Mucosa of rectum (tissue), 2 donors: Measurements from ENCODE around the gene KLHDC2.
A peak's percentile ranks its signal among the peaks of the same experiment; 100 is the strongest.
"Not testable (repeated sequence)": the region's sequence is repeated elsewhere in the genome, so short reads cannot be mapped to it uniquely, and the experiment has no call there.

Source experiments
- H3K27ac ChIP-seq, 2 donors: one replicate each; pipeline ENCODE4 v1.7.0; 2013; ENCODE audit warnings: inconsistent platforms in 2 of 2, low read depth in 2 of 2, low read length in 2 of 2
- H3K27me3 ChIP-seq, 2 donors: one replicate each; pipeline ENCODE4 v1.7.0; 2013; ENCODE audit warnings: low read length in 2 of 2; ENCODE audit not compliant: control insufficient read depth in 2 of 2, insufficient read depth in 2 of 2
- H3K36me3 ChIP-seq, 2 donors: one replicate each; pipeline ENCODE4 v1.7.0; 2013; ENCODE audit warnings: low read length in 2 of 2; ENCODE audit not compliant: control insufficient read depth in 2 of 2, insufficient read depth in 2 of 2
- H3K4me1 ChIP-seq, 2 donors: one replicate each; pipeline ENCODE4 v1.7.0; 2013; ENCODE audit warnings: low read length in 2 of 2, mild to moderate bottlenecking in 1 of 2; ENCODE audit not compliant: control insufficient read depth in 2 of 2, insufficient read depth in 2 of 2
- H3K4me3 ChIP-seq, 2 donors: one replicate each; pipeline ENCODE4 v1.7.0; 2013; ENCODE audit warnings: low read length in 2 of 2
- H3K9ac ChIP-seq, 2 donors: one replicate each; pipeline ENCODE4 v1.7.0; 2013; ENCODE audit warnings: low read length in 2 of 2, low read depth in 1 of 2, mild to moderate bottlenecking in 1 of 2
- H3K9me3 ChIP-seq, 2 donors: one replicate each; pipeline ENCODE4 v1.7.0; 2013; ENCODE audit warnings: low read length in 2 of 2; ENCODE audit not compliant: control insufficient read depth in 2 of 2
- donor health status: healthy.
- donor health status: Normal muscosa, but diverticular disease.

Gene KLHDC2, protein sequence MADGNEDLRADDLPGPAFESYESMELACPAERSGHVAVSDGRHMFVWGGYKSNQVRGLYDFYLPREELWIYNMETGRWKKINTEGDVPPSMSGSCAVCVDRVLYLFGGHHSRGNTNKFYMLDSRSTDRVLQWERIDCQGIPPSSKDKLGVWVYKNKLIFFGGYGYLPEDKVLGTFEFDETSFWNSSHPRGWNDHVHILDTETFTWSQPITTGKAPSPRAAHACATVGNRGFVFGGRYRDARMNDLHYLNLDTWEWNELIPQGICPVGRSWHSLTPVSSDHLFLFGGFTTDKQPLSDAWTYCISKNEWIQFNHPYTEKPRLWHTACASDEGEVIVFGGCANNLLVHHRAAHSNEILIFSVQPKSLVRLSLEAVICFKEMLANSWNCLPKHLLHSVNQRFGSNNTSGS

DNA sequence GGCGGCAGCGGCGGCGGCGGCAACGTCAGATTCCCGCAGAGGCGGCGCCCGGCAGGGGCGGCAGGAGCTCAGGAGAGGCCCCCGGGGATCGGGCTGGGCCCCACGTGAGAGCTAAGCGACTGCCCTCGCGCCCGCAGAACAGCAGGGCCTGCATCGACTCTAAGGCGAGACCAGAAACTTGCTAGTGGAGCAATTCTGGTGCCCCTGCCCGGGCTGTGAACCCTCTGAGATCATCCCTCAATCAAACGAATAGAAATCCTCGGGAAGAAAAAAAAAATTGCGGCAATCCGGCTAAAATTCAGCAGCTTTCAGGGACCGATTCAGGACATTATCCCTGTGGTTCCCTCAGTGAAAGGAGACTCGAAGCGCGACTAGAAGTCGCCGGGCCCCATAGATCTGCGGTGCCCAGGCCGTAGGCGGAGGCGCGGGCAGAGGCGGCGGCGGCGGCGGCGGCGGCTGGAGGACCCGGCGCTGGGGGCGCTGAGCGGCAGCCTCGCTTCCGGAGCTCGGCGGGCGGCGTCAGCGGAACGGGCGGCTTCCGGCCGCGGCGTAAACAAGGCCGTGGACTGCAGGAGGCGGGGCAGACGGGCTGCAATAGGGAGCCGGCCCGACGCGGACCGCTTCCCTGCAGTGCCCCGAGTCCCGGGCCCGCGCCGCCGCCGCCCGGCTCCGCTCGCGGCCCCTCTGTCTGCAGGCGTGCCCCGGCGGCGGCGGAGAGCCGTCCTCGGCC lies at the start of gene KLHDC2:
KLHDC2 (plus strand) TSS at position 583 of the 730 bp plus-strand sequence. CDS start 316 bp downstream, outside the sequence.
- H3K4me3 ChIP-seq: peak within 1 kb of the TSS; percentile 98
- peaks cover 0 to 5% of the 10 kb centered on the region in 2 donors for H3K36me3 ChIP-seq

DNA sequence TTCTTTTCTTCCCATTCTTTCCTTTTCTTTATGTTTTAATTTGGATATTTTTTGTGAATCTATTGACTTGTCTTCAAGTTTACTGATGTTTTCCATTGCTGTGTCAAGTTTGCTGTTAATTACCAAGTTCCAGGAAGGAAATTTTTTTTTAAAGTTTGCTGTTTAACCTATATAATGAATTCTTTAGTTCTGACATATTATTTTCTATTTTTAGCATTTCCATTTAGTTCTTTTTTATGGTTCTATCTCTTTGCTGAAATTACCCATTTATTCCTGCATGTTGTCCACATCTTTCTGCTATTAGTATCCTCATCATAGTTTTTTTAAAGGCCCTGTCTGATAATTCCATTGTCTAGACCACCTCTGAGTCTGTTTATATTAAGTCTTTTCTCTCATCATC lies 47.2 kb upstream of the KLHDC2 start:
- Histone ChIP-seq H3K36me3 (peaks cover 2% of the 10 kb centered on the region in 2 donors), H3K4me1 (no peaks in the 10 kb centered on the region), H3K4me3 (no peak overlapping the region), H3K27me3 (no peaks in the 10 kb centered on the region), H3K27ac (no peak overlapping the region), H3K9me3 (no peaks in the 10 kb centered on the region), H3K9ac (no peak overlapping the region)

More for the DNA sequence above, at the start of gene KLHDC2:
- H3K4me1 ChIP-seq: peaks cover 17 to 27% of the 10 kb centered on the region in 2 donors
- H3K27ac ChIP-seq: peak within 1 kb of the TSS; percentile 100
- H3K9me3 ChIP-seq: no peaks in the 10 kb centered on the region
- H3K9ac ChIP-seq: peak within 1 kb of the TSS; percentile 99 to 100
- H3K27me3 ChIP-seq: no peaks in the 10 kb centered on the region

DNA sequence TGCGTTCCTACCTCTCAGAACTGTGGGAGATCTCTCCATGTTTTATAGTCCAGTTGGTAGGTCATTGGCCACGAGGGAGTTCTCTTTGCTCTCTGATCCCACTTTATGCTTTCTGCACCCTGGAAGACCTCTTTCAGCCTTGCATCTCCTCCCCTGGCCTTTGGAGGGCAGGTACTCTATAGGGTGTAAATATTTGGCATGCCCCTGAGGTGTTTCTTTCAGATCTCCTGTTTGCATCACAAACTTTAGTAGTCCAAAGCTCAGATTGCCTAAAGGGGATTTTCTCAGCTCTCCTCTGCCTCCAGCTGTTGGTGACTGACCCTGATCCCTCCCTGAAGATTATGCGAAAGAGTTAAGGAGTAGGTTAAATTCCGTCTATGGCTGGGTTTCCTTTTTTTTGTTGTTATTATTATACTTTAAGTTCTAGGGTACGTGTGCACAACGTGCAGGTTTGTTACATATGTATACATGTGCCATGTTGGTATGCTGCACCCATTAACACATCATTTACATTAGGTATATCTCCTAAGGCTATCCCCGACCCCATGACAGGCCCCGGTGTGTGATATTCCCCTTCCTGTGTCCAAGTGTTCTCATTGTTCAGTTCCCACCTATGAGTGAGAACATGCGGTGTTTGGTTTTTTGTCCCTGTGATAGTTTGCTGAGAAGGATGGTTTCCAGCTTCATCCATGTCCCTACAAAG lies 46.1 kb upstream of the KLHDC2 start:
- H3K36me3 ChIP-seq: peaks cover 5 to 11% of the 10 kb centered on the region in 2 donors
- H3K4me3 ChIP-seq, H3K4me1 ChIP-seq, H3K27ac ChIP-seq, H3K9ac ChIP-seq, H3K27me3 ChIP-seq, H3K9me3 ChIP-seq: not testable (repeated sequence)

DNA sequence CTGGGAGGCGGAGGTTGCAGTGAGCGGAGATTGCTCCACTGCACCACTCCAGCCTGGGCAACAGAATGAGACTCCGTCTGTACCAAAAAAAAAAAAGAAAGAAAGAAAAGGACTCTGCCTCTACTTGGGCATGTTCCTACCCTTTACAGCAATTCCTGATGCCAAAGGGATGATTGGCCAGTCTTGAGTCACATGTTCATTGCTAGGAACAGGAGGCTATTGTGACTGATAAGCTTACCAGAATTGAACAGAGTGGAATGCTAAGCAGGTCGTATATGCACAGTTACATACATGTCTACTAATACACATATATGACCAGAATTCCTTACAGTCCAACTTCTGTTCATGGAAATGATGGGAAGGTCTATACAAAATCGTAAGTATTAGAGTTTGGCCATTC lies 40.8 kb upstream of the KLHDC2 start:
- no peak overlapping the region for H3K4me3 ChIP-seq
- H3K27me3 ChIP-seq: no peaks in the 10 kb centered on the region
- no peaks in the 10 kb centered on the region for H3K4me1 ChIP-seq
- H3K9me3 ChIP-seq: no peaks in the 10 kb centered on the region
- no peak overlapping the region for H3K27ac ChIP-seq
- no peak overlapping the region for H3K9ac ChIP-seq
- peaks cover 3 to 11% of the 10 kb centered on the region in 2 donors for H3K36me3 ChIP-seq

DNA sequence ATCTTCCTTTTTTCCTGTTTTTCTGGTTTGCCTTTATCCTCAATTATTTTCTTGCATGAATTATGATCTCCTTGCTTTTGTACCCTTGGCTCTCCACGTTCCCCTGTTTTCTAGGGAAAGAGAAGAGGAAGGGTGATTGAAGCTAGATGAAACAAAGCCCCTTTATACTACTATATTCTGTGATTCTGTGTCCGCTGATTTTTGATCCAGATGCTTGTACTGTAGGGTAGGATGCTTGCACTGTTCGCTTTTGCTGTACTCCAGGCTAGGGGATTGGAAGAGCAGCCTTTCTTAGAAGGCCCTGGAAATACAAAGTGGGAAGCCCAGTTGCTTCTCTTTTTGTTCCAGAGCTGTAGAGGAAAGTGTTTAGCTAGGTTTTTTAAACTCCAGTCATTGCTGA lies 35.1 kb upstream of the KLHDC2 start:
- H3K9ac ChIP-seq: no peak overlapping the region
- no peak overlapping the region for H3K27ac ChIP-seq
- peaks cover 0 to 2% of the 10 kb centered on the region in 2 donors for H3K36me3 ChIP-seq
- H3K4me3 ChIP-seq: no peak overlapping the region
- H3K27me3 ChIP-seq: no peaks in the 10 kb centered on the region
- no peaks in the 10 kb centered on the region for H3K4me1 ChIP-seq
- no peaks in the 10 kb centered on the region for H3K9me3 ChIP-seq

DNA sequence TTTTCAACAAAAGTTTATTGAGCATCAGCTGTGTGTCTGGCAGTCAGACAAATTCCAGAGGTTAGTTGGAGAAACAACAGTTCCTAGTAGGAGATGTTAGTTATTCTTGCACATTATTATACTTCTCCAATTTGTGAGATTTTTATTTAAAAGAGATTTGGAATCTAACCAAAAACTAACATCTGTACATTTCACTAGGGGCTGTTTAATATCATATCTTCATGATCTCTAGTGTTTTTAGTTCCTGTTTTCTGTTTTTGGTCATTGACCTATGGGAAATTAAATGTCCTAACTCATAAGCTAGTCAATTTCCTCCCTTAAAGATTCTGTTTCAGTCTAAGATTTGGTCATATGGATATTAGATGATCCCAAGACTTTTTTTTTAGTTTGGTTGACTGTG lies 34.1 kb upstream of the KLHDC2 start:
- Histone ChIP-seq H3K36me3 (peaks cover 0 to 2% of the 10 kb centered on the region in 2 donors), H3K4me1 (no peaks in the 10 kb centered on the region), H3K27me3 (no peaks in the 10 kb centered on the region), H3K9ac (no peak overlapping the region), H3K4me3 (no peak overlapping the region), H3K27ac (no peak overlapping the region), H3K9me3 (no peaks in the 10 kb centered on the region)

DNA sequence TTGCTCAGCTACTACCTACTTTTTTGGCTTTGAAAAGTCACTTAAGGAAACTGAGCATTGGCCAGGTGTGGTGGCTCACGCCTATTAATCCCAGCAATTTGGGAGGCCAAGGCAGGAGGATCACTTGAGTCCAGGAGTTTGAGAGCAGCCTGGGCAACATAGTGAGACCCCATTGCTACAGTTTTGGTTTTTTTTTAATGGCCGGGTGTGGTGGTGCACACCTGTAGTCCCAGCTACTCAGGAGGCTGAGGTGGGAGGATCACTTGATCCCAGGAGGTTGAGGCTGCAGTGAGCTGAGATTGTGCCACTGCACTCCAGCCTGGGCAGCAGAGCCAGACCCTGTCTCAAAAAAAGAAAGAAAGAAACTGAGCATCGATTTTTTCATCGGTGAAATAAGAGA lies 32.3 kb upstream of the KLHDC2 start:
- not testable (repeated sequence) for H3K27me3 ChIP-seq, H3K9ac ChIP-seq, H3K36me3 ChIP-seq, H3K4me1 ChIP-seq, H3K9me3 ChIP-seq, H3K4me3 ChIP-seq, H3K27ac ChIP-seq

DNA sequence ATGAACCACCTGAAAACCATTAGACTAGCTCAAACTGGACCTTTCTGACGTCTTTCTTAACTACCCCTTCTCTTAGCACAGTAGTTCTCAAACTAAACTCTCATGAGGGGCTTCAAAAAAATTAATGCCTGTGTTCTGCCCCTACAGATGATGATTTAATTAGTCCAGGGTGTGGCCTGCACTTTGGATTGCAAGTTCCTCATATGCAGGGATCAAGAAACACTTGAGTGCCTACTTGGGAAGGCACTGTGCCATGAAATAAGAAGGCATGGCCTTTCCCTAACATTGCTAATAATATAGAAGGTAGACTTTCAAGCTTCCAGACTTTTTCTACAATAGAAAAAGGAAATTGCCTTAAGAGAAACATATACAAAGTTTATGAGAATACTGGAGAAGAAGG lies 22.8 kb upstream of the KLHDC2 start:
- Histone ChIP-seq H3K9me3 (no peaks in the 10 kb centered on the region), H3K27me3 (no peaks in the 10 kb centered on the region), H3K36me3 (peaks cover 0 to 10% of the 10 kb centered on the region in 2 donors), H3K4me1 (no peaks in the 10 kb centered on the region), H3K4me3 (no peak overlapping the region), H3K9ac (no peak overlapping the region), H3K27ac (no peak overlapping the region)

DNA sequence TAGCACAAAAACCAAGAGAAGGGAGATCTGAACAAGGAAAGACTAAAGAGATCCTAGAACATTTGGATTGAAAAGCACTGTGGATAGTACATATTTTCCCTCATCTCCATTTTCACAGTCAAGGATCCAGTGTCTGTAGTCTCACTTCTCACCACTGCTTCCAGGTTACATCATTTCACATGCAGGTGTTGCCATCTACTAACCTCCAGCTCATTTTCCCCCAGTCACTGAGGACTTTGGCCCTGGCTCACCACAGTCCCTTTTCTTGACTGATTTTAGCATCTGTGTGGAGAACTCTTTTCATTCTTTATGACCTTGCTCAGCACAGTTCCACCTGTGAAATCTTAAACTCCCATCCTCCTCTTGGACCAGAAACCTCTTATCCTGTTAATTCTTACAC lies 21.5 kb upstream of the KLHDC2 start:
- H3K4me1 ChIP-seq, H3K9ac ChIP-seq, H3K27me3 ChIP-seq, H3K36me3 ChIP-seq, H3K4me3 ChIP-seq, H3K27ac ChIP-seq, H3K9me3 ChIP-seq: not testable (repeated sequence)

DNA sequence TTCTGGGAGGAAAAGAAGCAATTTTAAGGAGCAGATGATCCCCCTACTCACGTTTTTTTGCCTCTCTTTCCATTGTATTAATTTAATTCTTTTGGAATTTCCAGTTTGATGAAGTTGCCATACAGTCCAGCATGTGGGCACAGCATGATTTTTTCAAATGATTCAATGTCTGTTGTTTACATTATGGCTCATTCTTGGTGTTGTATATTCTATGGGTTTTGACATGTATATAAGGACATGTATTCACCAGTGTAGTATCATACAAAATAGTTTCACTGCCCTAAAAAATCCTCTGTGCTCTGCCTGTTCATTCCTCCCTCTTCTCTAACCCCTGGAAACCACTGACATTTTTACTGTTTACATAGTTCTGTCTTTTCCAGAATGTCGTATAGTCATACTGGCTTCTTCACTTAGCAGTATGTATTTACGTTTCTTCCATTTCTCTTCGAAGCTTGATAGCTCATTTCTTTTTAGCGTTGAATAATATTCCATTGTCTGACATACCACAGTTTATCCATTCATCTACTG lies 13.3 kb upstream of the KLHDC2 start:
- no peaks in the 10 kb centered on the region for H3K9me3 ChIP-seq
- no peak overlapping the region for H3K9ac ChIP-seq
- no peaks in the 10 kb centered on the region for H3K27me3 ChIP-seq
- no peaks in the 10 kb centered on the region for H3K36me3 ChIP-seq
- H3K27ac ChIP-seq: no peak overlapping the region
- no peak overlapping the region for H3K4me3 ChIP-seq
- H3K4me1 ChIP-seq: no peaks in the 10 kb centered on the region
